ENCODE data around the gene SYNGAP1. TPM values are rescaled to one million over a fixed set of nuclear protein-coding genes. Genes with fewer than 3 reads are reported as not detected.

SYNGAP1 gene
- polyA plus RNA-seq, 1 donor (not counting 4 experiments of a cell fraction or from before 2014, with no cell fraction given): 2.1 TPM

DNA sequence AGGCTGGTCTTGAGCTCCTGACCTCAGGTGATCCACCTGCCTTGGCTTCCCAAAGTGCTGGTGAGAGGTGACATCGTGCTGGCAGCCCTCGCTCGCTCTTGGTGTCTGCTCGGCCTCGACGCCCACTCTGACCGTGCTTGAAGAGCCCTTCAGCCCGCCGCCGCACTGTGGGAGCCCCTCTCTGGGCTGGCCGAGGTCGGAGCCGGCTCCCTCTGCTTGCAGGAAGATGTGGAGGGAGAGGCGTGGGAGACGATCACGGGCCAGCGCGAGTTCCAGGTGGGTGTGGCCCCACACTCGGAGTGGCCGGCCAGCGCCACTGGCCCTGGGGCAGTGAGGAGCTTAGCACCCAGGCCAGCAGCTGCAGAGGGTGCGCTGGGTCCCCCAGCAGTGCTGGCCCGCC lies 82.6 kb downstream of the SYNGAP1 start:
- Histone ChIP-seq H3K27me3 (ENCODE audit: control insufficient read depth, extremely low read depth, insufficient read depth, low read length) (no peaks in the 10 kb centered on the region), H3K4me3 (ENCODE audit: control insufficient read depth in 2 of 3, extremely low read depth in 1 of 3, insufficient read depth in 2 of 3, low read depth in 1 of 3, low read length in 3 of 3) (no peak overlapping the region), H3K9me1 (ENCODE audit: control insufficient read depth, extremely low read depth, insufficient read depth, low read length) (no peaks in the 10 kb centered on the region), H2AFZ (ENCODE audit: control insufficient read depth, low read length) (no peak overlapping the region), H3K79me2 (ENCODE audit: control insufficient read depth, insufficient read depth, low read length) (no peaks in the 10 kb centered on the region), H4K20me1 (ENCODE audit: control insufficient read depth, extremely low read depth, insufficient read depth, low read length) (no peaks in the 10 kb centered on the region), H3K4me1 (ENCODE audit: control insufficient read depth, extremely low read depth, insufficient read depth, low read length) (no peaks in the 10 kb centered on the region), H3K9ac (ENCODE audit: control insufficient read depth, extremely low read depth, insufficient read depth, low read length) (no peak overlapping the region), H3K4me2 (ENCODE audit: control insufficient read depth, extremely low read depth, insufficient read depth, low read depth, low read length) (no peak overlapping the region), H3K36me3 (ENCODE audit: control insufficient read depth in 2 of 2, extremely low read depth in 1 of 2, insufficient read depth in 2 of 2, low read length in 2 of 2) (no peaks in the 10 kb centered on the region), H3K9me3 (ENCODE audit: control insufficient read depth, low read depth, low read length) (no peaks in the 10 kb centered on the region), H3K27ac (ENCODE audit: control insufficient read depth, insufficient read depth, low read length) (no peak overlapping the region)
- FAIRE-seq (no peak), DNase-seq (ENCODE audit: low read depth, low spot score) (no peak)
- dilution Hi-C loops (cut with MboI; ENCODE audit: extremely low pct_ligation_motif_present, low sequenced_read_pairs): no loop called here
- TF ChIP-seq EZH2 (IDR thresholded peaks at IDR 0.05; ENCODE audit: low read length): no peak
- no peak for TF ChIP-seq CTCF (optimal IDR thresholded peaks at IDR 0.05 in 1 of 3, IDR thresholded peaks at IDR 0.05 in 1 of 3, conservative IDR thresholded peaks at IDR 0.05 in 1 of 3; ENCODE audit: extremely low read depth in 1 of 3, insufficient read depth in 2 of 3, low read length in 3 of 3)

DNA sequence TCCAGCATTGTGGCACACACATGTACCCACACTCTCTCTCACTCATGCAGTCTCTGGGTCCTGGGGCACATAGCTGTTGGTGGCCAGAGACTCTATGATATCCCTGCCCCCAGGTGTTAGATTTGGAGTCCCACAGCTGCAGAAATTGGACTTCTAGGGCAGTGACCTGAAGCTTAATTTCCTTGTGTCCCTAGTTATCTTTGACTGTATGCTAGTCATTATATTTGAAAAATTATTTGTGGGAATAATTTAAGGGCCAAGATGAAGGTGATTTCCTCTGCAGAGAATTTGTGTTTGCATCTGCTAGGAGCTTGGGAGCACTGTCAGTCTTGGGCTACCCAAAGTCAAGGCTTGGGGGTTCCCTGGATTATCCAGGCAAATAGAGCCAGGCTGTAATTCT lies 84.6 kb downstream of the SYNGAP1 start:
- Histone ChIP-seq H3K4me1 (ENCODE audit: control insufficient read depth, extremely low read depth, insufficient read depth, low read length) (no peaks in the 10 kb centered on the region), H3K9me3 (ENCODE audit: control insufficient read depth, low read depth, low read length) (no peaks in the 10 kb centered on the region), H2AFZ (ENCODE audit: control insufficient read depth, low read length) (no peak overlapping the region), H3K79me2 (ENCODE audit: control insufficient read depth, insufficient read depth, low read length) (no peaks in the 10 kb centered on the region), H3K4me2 (ENCODE audit: control insufficient read depth, extremely low read depth, insufficient read depth, low read depth, low read length) (no peak overlapping the region), H3K27ac (ENCODE audit: control insufficient read depth, insufficient read depth, low read length) (no peak overlapping the region), H3K36me3 (ENCODE audit: control insufficient read depth in 2 of 2, extremely low read depth in 1 of 2, insufficient read depth in 2 of 2, low read length in 2 of 2) (no peaks in the 10 kb centered on the region), H3K4me3 (ENCODE audit: control insufficient read depth in 2 of 3, extremely low read depth in 1 of 3, insufficient read depth in 2 of 3, low read depth in 1 of 3, low read length in 3 of 3) (no peak overlapping the region), H3K9me1 (ENCODE audit: control insufficient read depth, extremely low read depth, insufficient read depth, low read length) (no peaks in the 10 kb centered on the region), H4K20me1 (ENCODE audit: control insufficient read depth, extremely low read depth, insufficient read depth, low read length) (no peaks in the 10 kb centered on the region), H3K27me3 (ENCODE audit: control insufficient read depth, extremely low read depth, insufficient read depth, low read length) (no peaks in the 10 kb centered on the region), H3K9ac (ENCODE audit: control insufficient read depth, extremely low read depth, insufficient read depth, low read length) (no peak overlapping the region)
- TF ChIP-seq CTCF (optimal IDR thresholded peaks at IDR 0.05 in 1 of 3, IDR thresholded peaks at IDR 0.05 in 1 of 3, conservative IDR thresholded peaks at IDR 0.05 in 1 of 3; ENCODE audit: extremely low read depth in 1 of 3, insufficient read depth in 2 of 3, low read length in 3 of 3): no peak
- no peak for TF ChIP-seq EZH2 (IDR thresholded peaks at IDR 0.05; ENCODE audit: low read length)
- dilution Hi-C loops (cut with MboI; ENCODE audit: extremely low pct_ligation_motif_present, low sequenced_read_pairs): no loop called here
- FAIRE-seq (no peak), DNase-seq (ENCODE audit: low read depth, low spot score) (no peak)

Small RNA genes lying within 50 kb of the gene (small RNA-seq; reads per million reads assigned to genes)
- 0 reads per million in 3 experiments for gene RPL35AP4 (ENCODE audit: insufficient read length in 3 of 3, low read depth in 3 of 3, low replicate concordance in 1 of 3)
- gene ZBTB9 (ENCODE audit: insufficient read length in 3 of 3, low read depth in 3 of 3, low replicate concordance in 1 of 3): 0 reads per million in 3 experiments

Other genes starting within 250 kb of the SYNGAP1 start
- gene COL11A2, start 227.6 kb upstream of the SYNGAP1 start, polyA plus RNA-seq: 0.06 to 0.18 TPM (median 0.08 TPM) in 3 replicates
- gene RXRB, start 219.4 kb upstream of the SYNGAP1 start, polyA plus RNA-seq: 23.2 to 32.4 TPM (median 25.7 TPM) in 3 replicates
- 47.6 to 68.6 TPM (median 54.0 TPM) in 3 replicates for gene SLC39A7, start 219.2 kb upstream of the SYNGAP1 start, polyA plus RNA-seq
- gene HSD17B8, start 215.4 kb upstream of the SYNGAP1 start, polyA plus RNA-seq: 18.6 to 22.1 TPM (median 20.7 TPM) in 3 replicates
- gene RING1, start 211.6 kb upstream of the SYNGAP1 start, polyA plus RNA-seq: 20.3 to 28.3 TPM (median 23.0 TPM) in 3 replicates
- 36.2 to 48.7 TPM (median 40.6 TPM) in 3 replicates for gene VPS52, start 148.2 kb upstream of the SYNGAP1 start, polyA plus RNA-seq
- gene RPS18, start 148.0 kb upstream of the SYNGAP1 start, polyA plus RNA-seq: 5,669 to 7,560 TPM (median 6,374 TPM) in 3 replicates
- 0.31 to 0.61 TPM (median 0.49 TPM) in 3 replicates for gene B3GALT4, start 142.9 kb upstream of the SYNGAP1 start, polyA plus RNA-seq
- 43.0 to 49.3 TPM (median 45.0 TPM) in 3 replicates for gene WDR46, start 130.8 kb upstream of the SYNGAP1 start, polyA plus RNA-seq
- 68.3 to 106 TPM (median 68.5 TPM) in 3 replicates for gene PFDN6, start 130.5 kb upstream of the SYNGAP1 start, polyA plus RNA-seq
- gene RGL2, start 121.1 kb upstream of the SYNGAP1 start, polyA plus RNA-seq: 33.6 to 57.3 TPM (median 35.8 TPM) in 3 replicates
- gene TAPBP, start 106.0 kb upstream of the SYNGAP1 start, polyA plus RNA-seq: 22.2 to 82.4 TPM (median 25.0 TPM) in 3 replicates
- gene ZBTB22, start 102.3 kb upstream of the SYNGAP1 start, polyA plus RNA-seq: 6.0 to 11.4 TPM (median 6.5 TPM) in 3 replicates
- 16.3 to 42.8 TPM (median 23.1 TPM) in 3 replicates for gene DAXX, start 97.1 kb upstream of the SYNGAP1 start, polyA plus RNA-seq
- gene KIFC1, start 28.2 kb upstream of the SYNGAP1 start, polyA plus RNA-seq: 5.7 to 20.0 TPM (median 17.3 TPM) in 3 replicates
- gene PHF1, start 9.1 kb upstream of the SYNGAP1 start, polyA plus RNA-seq: 15.2 to 17.1 TPM (median 15.8 TPM) in 3 replicates
- 119 to 246 TPM (median 178 TPM) in 3 replicates for gene CUTA, start 2.0 kb upstream of the SYNGAP1 start, polyA plus RNA-seq
- gene ZBTB9, start 34.5 kb downstream of the SYNGAP1 start, polyA plus RNA-seq: 6.8 to 9.9 TPM (median 7.8 TPM) in 3 replicates
- gene BAK1, start 160.2 kb downstream of the SYNGAP1 start, polyA plus RNA-seq: 61.1 to 93.0 TPM (median 71.1 TPM) in 3 replicates
- 43.3 to 78.0 TPM (median 45.0 TPM) in 3 replicates for gene ITPR3, start 201.3 kb downstream of the SYNGAP1 start, polyA plus RNA-seq